ENCODE data around the gene CDKL4.

The CDKL4 gene

GRCh38 chr2:39152504-39152903 is 91.3 kb downstream of the CDKL4 start:
- TF ChIP-seq YY1 (IDR thresholded peaks at IDR 0.05; ENCODE audit: low read depth) (no peak), TAF1 (IDR thresholded peaks at IDR 0.05; ENCODE audit: low read depth) (no peak), ZBTB7A (IDR thresholded peaks at IDR 0.05; ENCODE audit: low read depth) (no peak), CEBPB (IDR thresholded peaks at IDR 0.05) (no peak), EGR1 (IDR thresholded peaks at IDR 0.05) (no peak), EP300 (IDR thresholded peaks at IDR 0.05; ENCODE audit: borderline replicate concordance) (no peak), NFIC (IDR thresholded peaks at IDR 0.05) (no peak), MAX (IDR thresholded peaks at IDR 0.05) (no peak), REST (IDR thresholded peaks at IDR 0.05; ENCODE audit: low read depth) (no peak), TCF12 (IDR thresholded peaks at IDR 0.05; ENCODE audit: low read depth) (no peak), USF1 (IDR thresholded peaks at IDR 0.05) (no peak), RAD21 (IDR thresholded peaks at IDR 0.05; ENCODE audit: low read depth) (no peak), FOXM1 (IDR thresholded peaks at IDR 0.05; ENCODE audit: borderline replicate concordance, low read depth) (no peak), TEAD4 (IDR thresholded peaks at IDR 0.05) (no peak), CREB1 (IDR thresholded peaks at IDR 0.05; ENCODE audit: low read depth) (no peak)

GRCh38 chr2:39150890-39151497 is 92.8 kb downstream of the CDKL4 start:
- no peak for TF ChIP-seq CREB1 (IDR thresholded peaks at IDR 0.05; ENCODE audit: low read depth)
- no peak for TF ChIP-seq REST (IDR thresholded peaks at IDR 0.05; ENCODE audit: low read depth)
- TF ChIP-seq TEAD4 (IDR thresholded peaks at IDR 0.05): no peak
- no peak for TF ChIP-seq TAF1 (IDR thresholded peaks at IDR 0.05; ENCODE audit: low read depth)
- no peak for TF ChIP-seq RAD21 (IDR thresholded peaks at IDR 0.05; ENCODE audit: low read depth)
- TF ChIP-seq MAX (IDR thresholded peaks at IDR 0.05): no peak
- TF ChIP-seq EP300 (IDR thresholded peaks at IDR 0.05; ENCODE audit: borderline replicate concordance): no peak
- no peak for TF ChIP-seq CEBPB (IDR thresholded peaks at IDR 0.05)
- TF ChIP-seq TCF12 (IDR thresholded peaks at IDR 0.05; ENCODE audit: low read depth): no peak
- no peak for TF ChIP-seq ZBTB7A (IDR thresholded peaks at IDR 0.05; ENCODE audit: low read depth)
- TF ChIP-seq USF1 (IDR thresholded peaks at IDR 0.05): no peak
- no peak for TF ChIP-seq NFIC (IDR thresholded peaks at IDR 0.05)
- TF ChIP-seq EGR1 (IDR thresholded peaks at IDR 0.05): no peak
- no peak for TF ChIP-seq YY1 (IDR thresholded peaks at IDR 0.05; ENCODE audit: low read depth)
- TF ChIP-seq FOXM1 (IDR thresholded peaks at IDR 0.05; ENCODE audit: borderline replicate concordance, low read depth): no peak

- TF ChIP-seq CEBPB (IDR thresholded peaks at IDR 0.05): no peak
- TF ChIP-seq USF1 (IDR thresholded peaks at IDR 0.05): no peak
- no peak for TF ChIP-seq FOXM1 (IDR thresholded peaks at IDR 0.05; ENCODE audit: borderline replicate concordance, low read depth)
- TF ChIP-seq REST (IDR thresholded peaks at IDR 0.05; ENCODE audit: low read depth): no peak
- TF ChIP-seq MAX (IDR thresholded peaks at IDR 0.05): no peak
- no peak for TF ChIP-seq EP300 (IDR thresholded peaks at IDR 0.05; ENCODE audit: borderline replicate concordance)
Observed at GRCh38 chr2:39150102-39150562, 93.6 kb downstream of the CDKL4 start.

- TF ChIP-seq REST (IDR thresholded peaks at IDR 0.05; ENCODE audit: low read depth): no peak
- no peak for TF ChIP-seq EP300 (IDR thresholded peaks at IDR 0.05; ENCODE audit: borderline replicate concordance)
- TF ChIP-seq RAD21 (IDR thresholded peaks at IDR 0.05; ENCODE audit: low read depth): no peak
- no peak for TF ChIP-seq EGR1 (IDR thresholded peaks at IDR 0.05)
- no peak for TF ChIP-seq FOXM1 (IDR thresholded peaks at IDR 0.05; ENCODE audit: borderline replicate concordance, low read depth)
- TF ChIP-seq CREB1 (IDR thresholded peaks at IDR 0.05; ENCODE audit: low read depth): no peak
- no peak for TF ChIP-seq NFIC (IDR thresholded peaks at IDR 0.05)
- no peak for TF ChIP-seq CEBPB (IDR thresholded peaks at IDR 0.05)
- TF ChIP-seq TCF12 (IDR thresholded peaks at IDR 0.05; ENCODE audit: low read depth): no peak
- TF ChIP-seq USF1 (IDR thresholded peaks at IDR 0.05): no peak
Observed at GRCh38 chr2:39146630-39147029, 97.1 kb downstream of the CDKL4 start.
